Skeletal muscle cell (primary cell): ENCODE data around the gene RXFP1.
"Not testable (repeated sequence)": the region's sequence is repeated elsewhere in the genome, so short reads cannot be mapped to it uniquely, and the experiment has no call there.

Experiments
- DNase-seq: peaks from one replicate; pipeline ENCODE4 v3.0.0-alpha.2; 2010; ENCODE audit warnings: low read depth
- H3K4me3 ChIP-seq: 2 replicates; pipeline ENCODE4 v1.5.1; 2011; ENCODE audit warnings: low read depth, mild to moderate bottlenecking, control low read depth, low read length, moderate library complexity

RXFP1 gene

DNA sequence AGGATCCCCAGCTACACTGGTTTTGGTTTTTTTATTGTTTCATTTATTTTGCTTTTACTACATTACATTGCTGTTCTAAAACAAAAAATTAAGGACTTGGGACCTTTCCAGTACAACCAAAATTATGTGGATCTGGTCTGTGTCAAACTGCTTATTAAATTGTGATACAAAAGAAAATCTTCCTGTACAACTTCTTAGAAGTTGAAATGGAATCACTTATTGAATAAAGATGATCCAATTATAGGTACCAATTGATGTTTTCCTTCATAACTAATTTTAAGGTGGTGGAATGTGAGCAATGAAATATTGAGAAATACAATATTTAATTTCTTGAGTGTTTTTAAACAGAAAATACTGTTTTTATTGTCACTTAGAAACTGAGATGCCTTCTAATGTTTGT, 82.7 kb downstream of the RXFP1 start:
- DNase-seq = no peak

DNA sequence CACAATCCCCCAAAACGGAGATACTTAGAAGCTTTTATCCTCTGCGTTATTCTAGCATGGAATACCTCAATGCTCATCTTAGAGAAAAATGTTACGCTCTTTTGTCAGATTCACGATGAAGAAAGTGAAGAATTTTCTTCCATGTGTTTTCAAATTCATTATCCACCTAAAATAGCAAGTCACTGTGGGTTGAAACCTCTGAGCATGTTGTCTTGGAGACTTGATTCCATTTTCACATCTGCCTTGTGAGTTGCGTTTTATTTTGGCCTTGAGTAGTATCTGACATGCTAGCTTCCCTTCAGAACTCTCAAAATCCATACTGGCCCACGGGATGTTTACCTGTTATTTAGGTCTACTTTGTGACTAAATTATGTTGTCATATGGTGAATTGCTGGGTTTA, 83.7 kb downstream of the RXFP1 start:
- H3K4me3 ChIP-seq = no peak overlapping the region
- DNase-seq = no peak

More for the DNA sequence above, 82.7 kb downstream of the RXFP1 start:
- no peak overlapping the region for H3K4me3 ChIP-seq

DNA sequence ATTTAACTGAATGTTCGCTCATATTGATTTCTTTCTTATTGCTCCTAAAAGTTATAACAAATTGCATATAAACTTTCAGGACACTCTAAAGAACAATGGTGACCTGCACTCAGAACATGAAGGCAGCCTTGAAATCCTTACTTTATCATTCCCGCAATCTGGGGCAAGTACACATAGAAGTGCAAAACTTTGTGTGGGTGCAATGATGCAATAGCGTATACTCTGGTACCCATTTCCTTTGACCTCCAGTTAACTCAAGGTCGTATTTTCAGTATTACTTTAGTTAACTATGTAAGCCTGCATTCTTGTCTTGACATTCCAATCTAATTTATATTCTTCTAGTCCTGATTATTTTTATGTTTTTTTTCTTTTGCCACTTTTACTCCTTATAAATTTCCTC, 85.3 kb downstream of the RXFP1 start:
- no peak for DNase-seq
- no peak overlapping the region for H3K4me3 ChIP-seq

GRCh38 chr4:158609116-158609515, 87.4 kb downstream of the RXFP1 start:
- no peak for DNase-seq
- H3K4me3 ChIP-seq = no peak overlapping the region

- DNase-seq = no peak
- H3K4me3 ChIP-seq = no peak overlapping the region
These were observed 89.1 kb downstream of the RXFP1 start for GRCh38 chr4:158610790-158611189.

DNA sequence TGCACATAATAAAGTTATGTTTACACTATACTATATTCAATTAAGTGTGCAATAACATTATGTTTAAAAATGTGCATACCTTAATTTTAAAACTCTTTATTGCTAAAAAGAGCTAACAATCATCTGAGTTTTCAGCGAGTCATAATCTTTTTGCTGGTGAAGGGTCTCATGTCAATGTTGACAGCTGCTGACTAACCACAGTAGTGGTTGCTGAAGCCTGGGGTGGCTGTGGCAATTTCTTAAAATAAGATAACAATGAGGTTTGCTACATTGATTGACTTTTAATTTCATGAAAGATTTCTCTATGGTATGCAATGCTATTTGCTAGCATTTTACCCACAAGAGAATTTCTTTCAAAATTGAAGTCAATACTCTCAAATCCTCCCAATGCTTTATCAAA, 91.4 kb downstream of the RXFP1 start:
- no peak for DNase-seq
- no peak overlapping the region for H3K4me3 ChIP-seq

- DNase-seq = no peak
- no peak overlapping the region for H3K4me3 ChIP-seq
These were observed 96.3 kb downstream of the RXFP1 start for GRCh38 chr4:158617956-158618355.

GRCh38 chr4:158621729-158622128, 100.0 kb downstream of the RXFP1 start:
- H3K4me3 ChIP-seq = no peak overlapping the region
- DNase-seq = no peak

DNA sequence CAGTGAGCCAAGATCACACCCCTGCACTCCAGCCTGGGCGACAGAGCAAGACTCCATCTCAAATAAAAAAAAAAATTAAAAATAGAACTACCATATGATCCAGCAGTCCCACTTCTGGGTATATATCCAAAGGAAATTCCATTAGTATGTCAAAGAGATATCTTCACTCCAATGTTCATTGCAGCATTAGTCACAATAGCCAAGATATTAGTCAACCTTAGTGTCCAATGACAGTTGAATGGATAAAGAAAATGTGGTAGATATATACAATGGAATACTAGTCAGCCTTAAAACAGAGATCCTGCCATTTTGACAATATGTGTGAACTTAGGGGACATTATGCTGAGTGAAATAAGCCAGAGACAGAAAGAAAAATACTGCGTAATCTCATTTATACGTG, 100.6 kb downstream of the RXFP1 start:
- H3K4me3 ChIP-seq = no peak overlapping the region
- no peak for DNase-seq

- DNase-seq = peak; percentile 11
- no peak overlapping the region for H3K4me3 ChIP-seq
These were observed 103.3 kb downstream of the RXFP1 start for GRCh38 chr4:158624889-158625478.

DNA sequence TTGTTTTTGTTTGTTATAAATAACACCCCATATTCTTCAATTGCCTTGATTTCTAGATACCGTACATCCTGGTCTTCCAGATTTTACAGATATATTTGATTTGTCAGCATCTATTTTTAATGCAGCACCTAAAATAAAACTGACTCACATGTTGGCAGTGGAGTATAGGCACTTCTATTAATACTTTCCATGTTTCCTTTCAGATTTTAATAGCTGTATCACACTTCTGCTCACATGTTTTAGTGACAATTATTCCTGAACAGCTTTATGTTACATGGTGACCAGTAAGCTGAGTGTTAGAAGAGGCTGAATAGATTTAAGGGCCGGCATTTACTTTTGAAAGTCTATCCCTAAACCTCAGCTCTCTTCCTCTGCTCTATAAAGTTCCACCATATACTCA, 103.9 kb downstream of the RXFP1 start:
- no peak for DNase-seq
- H3K4me3 ChIP-seq = no peak overlapping the region

DNA sequence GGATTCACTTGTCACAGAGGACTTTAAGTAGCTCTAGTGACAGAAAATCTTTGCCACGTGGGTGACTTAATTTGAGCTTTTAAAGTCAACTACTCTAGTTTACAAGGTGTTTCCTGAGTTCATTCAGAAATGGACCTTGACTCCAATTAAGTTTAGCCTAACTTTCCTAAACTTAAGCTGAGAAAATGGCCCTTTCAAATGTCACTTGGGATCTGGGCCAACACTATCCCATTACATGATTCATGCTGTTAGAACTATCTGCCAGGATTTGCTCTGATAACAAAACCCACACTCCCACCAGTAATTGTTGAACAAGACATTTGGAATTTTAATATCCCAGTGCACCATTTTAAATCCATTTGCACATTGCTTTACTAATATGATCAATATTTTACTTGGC, 109.2 kb downstream of the RXFP1 start:
- H3K4me3 ChIP-seq = no peak overlapping the region
- peak; percentile 18 for DNase-seq

GRCh38 chr4:158636619-158637018, 114.9 kb downstream of the RXFP1 start:
- no peak for DNase-seq

DNA sequence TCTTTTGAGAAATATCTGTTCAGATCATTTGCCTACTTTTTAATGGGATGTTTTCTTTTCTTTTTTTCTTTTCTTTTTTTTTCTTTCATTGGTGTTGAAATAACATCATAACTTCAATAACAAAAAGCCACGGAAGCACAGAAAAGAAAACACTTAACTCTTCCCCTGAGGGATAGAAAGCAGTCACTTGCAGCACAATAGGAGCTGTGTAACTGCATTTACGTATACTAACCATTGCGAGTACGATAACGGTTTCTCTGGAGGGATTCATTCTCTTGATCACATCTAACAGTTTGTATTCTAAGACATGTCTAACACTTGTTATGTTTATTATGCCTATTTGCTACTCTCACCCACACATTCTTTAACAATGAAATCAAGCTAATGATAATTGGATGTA, 122.7 kb downstream of the RXFP1 start:
- DNase-seq = no peak
- no peak overlapping the region for H3K4me3 ChIP-seq

More at GRCh38 chr4:158636619-158637018, 114.9 kb downstream of the RXFP1 start:
- H3K4me3 ChIP-seq = no peak overlapping the region

DNA sequence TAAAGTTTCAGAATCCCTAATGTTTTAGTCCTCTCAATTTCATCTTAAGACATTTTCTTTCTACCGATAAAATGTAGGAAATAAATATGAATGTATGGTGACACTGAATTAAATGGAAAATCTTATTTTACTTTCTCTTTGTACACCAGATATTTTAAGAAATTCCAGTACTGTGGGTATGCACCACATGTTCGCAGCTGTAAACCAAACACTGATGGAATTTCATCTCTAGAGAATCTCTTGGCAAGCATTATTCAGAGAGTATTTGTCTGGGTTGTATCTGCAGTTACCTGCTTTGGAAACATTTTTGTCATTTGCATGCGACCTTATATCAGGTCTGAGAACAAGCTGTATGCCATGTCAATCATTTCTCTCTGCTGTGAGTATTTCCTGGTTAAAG, 123.1 kb downstream of the RXFP1 start:
- no peak overlapping the region for H3K4me3 ChIP-seq
- no peak for DNase-seq

- no peak for DNase-seq
- no peak overlapping the region for H3K4me3 ChIP-seq
These were observed 127.5 kb downstream of the RXFP1 start for GRCh38 chr4:158649111-158649680.

- no peak overlapping the region for H3K4me3 ChIP-seq
These were observed 131.2 kb downstream of the RXFP1 start for GRCh38 chr4:158652920-158653319.

DNA sequence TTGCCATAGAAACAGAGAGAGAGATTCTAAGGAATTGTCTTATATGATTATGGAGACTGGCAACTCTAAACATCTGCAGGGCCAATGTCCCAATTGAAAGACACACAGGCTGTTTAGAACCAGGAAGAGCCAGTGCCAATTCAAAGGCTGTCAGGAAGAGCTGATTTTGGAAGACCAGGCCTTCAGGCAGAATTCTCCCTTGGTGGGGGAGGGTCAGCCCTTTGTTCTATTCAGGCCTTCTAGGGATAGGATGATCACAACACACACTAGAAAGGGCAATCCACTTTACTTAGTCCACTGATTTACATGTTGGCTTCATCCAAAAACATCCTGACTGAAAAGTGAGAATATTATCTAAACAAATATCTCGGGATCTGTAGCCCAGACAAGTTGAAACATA, 134.8 kb downstream of the RXFP1 start:
- H3K4me3 ChIP-seq = no peak overlapping the region
- DNase-seq = no peak

More at GRCh38 chr4:158652920-158653319, 131.2 kb downstream of the RXFP1 start:
- no peak for DNase-seq

- no peak overlapping the region for H3K4me3 ChIP-seq
- no peak for DNase-seq
These were observed 135.6 kb downstream of the RXFP1 start for GRCh38 chr4:158657291-158657690.

- H3K4me3 ChIP-seq, DNase-seq: not testable (repeated sequence)
These were observed 141.6 kb downstream of the RXFP1 start for GRCh38 chr4:158663255-158663654.
